Rectal smooth muscle tissue (tissue), 1 donor: ENCODE results near the gene CORO7.
"Not testable (repeated sequence)": the region's sequence is repeated elsewhere in the genome, so short reads cannot be mapped to it uniquely, and the experiment has no call there.

Source experiments
- H3K27ac ChIP-seq: one replicate; pipeline ENCODE4 v1.7.0; 2013; ENCODE audit warnings: low read depth, low read length, inconsistent platforms
- H3K27me3 ChIP-seq: one replicate; pipeline ENCODE4 v1.7.0; 2013; ENCODE audit warnings: low read length; ENCODE audit not compliant: control insufficient read depth, insufficient read depth
- H3K36me3 ChIP-seq: one replicate; pipeline ENCODE4 v1.7.0; 2013; ENCODE audit warnings: low read length; ENCODE audit not compliant: control insufficient read depth, insufficient read depth
- H3K4me1 ChIP-seq: one replicate; pipeline ENCODE4 v1.7.0; 2013; ENCODE audit warnings: low read length; ENCODE audit not compliant: control insufficient read depth, insufficient read depth
- H3K4me3 ChIP-seq: one replicate; pipeline ENCODE4 v1.7.0; 2013; ENCODE audit warnings: low read length
- H3K9ac ChIP-seq: one replicate; pipeline ENCODE4 v1.7.0; 2013; ENCODE audit warnings: low read length

Gene CORO7

DNA sequence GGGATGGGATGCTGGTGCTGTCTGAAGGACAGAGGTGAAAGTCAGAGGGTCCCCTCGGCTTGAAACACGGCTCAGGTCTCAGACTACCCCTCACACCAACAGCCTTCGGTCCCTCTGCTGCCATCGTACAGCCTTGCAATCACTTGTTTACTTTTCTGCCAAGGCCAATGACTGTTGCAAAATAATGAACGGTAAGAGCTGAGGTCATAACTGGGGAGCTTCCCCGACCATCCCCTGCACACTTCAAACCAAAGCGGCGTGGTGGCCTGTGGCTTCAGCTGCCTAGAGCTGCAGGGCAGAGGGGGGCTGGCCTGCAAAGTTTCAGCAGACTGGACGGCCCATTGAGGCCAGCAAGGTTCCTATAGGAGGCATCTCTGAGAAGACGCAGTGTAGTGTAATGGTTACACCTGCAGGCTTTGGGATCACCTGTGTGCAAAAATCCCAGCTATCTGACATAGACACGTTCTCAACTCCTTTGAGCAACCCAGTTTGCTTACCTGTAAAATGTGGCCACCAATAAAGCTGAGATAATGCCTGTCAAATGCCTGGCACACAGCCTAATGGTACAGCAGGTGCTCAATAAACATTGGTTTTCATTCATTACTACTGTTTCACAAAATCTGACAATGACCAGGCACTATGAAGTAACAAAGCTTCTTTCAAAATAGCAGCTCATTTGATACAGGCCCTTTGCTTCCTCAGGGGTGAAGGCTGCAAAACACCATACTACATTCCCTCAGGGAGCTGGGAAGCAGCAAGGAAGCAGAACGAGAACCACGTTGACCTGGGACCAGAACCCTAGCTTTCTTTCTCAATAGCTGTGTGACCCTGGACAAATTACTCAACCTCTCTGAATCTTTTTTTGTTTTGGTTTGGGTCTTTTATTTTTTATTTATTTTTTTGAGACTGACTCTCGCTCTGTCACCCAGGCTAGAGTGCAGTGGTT is 70.3 kb downstream of the CORO7 start:
- Histone ChIP-seq H3K36me3 (no peaks in the 10 kb centered on the region), H3K27me3 (no peaks in the 10 kb centered on the region), H3K27ac (no peak overlapping the region), H3K4me3 (no peak overlapping the region), H3K4me1 (peaks cover 2% of the 10 kb centered on the region), H3K9ac (no peak overlapping the region)

DNA sequence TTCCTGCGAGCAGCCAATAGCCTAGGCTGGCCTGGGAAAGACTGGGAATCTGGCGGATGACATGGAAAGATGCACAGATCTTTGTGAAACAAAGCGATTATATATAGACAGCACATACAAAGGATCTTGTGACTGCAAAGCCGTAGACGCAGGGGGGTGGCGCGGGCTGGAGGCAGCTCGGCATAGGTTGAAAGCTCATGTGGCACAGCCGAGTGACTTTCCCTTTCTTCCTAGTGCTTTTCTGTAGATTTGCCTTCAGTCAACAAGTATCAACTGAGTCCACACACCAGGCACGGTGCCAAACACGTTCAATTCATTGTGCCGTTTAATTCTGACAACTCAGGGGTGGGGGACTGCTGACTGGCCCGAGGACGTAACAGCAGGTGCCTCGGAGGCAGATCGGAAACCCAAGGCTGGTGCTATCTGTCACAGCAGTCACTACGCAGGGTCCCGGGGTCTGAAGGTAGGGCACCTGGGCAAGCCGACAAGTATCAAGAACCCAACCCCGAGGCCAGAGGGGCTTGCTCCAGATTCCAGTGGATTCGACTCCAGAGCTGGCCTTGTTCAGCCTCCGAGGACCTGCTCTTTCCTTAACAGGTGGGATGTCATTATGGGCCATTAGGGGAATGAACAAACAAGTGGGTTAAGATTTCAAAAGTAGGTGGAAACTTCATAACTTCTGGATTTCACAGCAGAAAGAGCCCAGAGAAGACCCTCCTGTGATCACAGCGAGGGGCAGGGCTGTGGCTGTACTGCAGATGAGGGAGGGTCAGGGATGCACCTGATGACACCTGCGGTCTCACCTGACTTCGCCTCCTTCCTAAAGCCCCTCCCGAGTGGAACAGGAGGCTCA is 71.2 kb downstream of the CORO7 start:
- Histone ChIP-seq H3K9ac (no peak overlapping the region), H3K4me1 (no peaks in the 10 kb centered on the region), H3K4me3 (no peak overlapping the region), H3K27ac (no peak overlapping the region), H3K27me3 (no peaks in the 10 kb centered on the region), H3K36me3 (no peaks in the 10 kb centered on the region)

DNA sequence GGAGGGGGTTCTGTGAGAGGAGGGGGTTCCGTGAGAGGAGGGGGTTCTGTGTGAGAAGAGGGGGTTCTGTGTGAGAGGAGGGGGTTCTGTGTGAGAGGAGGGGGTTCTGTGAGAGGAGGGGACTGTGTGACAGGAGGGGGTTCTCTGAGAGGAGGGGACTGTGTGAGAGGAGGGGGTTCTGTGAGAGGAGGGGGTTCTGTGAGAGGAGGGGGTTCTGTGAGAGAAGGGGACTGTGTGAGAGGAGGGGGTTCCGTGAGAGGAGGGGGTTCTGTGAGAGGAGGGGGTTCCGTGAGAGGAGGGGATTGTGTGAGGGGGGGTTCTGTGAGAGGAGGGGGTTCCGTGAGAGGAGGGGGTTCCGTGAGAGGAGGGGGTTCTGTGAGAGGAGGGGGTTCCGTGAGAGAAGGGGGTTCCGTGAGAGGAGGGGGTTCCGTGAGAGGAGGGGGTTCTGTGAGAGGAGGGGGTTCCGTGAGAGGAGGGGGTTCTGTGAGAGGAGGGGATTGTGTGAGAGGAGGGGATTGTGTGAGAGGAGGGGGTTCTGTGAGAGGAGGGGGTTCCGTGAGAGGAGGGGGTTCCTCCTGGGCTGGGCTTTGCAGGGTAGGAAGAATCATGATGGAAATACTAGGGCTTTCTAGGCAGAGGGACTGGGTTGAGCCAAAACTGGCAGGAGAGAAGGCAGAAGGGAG is 72.0 kb downstream of the CORO7 start:
- not testable (repeated sequence) for H3K4me3 ChIP-seq, H3K36me3 ChIP-seq

DNA sequence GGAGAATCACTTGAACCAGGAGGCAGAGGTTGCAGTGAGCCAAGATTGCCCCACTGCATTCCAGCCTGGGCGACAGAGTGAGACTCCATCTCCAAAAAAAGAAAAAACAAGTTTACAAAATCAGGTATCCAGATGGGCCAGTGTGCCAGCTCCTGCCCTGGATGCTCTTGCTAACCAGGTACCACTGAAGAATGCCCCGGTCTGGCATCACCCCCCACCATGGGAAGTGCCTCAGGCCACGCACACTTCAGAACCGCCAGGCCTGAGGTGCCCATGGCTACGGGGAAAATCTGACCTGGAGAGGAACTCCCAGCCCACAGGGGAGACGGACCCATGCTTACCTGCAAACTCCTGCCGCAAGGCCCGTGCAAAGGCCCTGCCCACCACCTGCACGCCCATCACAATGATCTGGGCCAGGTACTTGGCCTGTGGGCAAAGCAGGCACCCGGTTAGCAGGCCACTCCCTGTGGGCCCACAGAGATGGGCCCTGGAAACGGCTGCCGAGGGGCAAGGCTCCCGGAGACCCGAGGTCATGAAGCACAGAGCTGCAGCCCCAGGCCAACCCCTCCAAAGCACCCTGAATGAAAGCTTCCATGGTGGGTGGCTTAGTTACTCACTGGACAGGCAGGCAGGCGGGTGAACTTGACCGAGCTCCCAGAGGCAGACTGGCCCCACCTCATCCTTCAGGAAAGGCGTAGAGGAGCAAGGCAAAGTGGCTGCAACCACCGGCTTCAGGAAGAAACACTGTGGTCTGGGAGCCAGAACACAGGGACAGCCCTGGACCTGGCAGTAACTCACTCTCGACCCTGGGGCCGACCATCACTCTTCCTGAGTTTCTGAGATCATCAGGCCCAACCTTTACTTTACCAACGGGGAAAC is 73.3 kb downstream of the CORO7 start:
- Histone ChIP-seq H3K27me3 (no peaks in the 10 kb centered on the region), H3K9ac (no peak overlapping the region), H3K4me1 (no peaks in the 10 kb centered on the region), H3K27ac (no peak overlapping the region), H3K36me3 (no peaks in the 10 kb centered on the region), H3K4me3 (no peak overlapping the region)

More for the DNA sequence above, 72.0 kb downstream of the CORO7 start:
- not testable (repeated sequence) for H3K27me3 ChIP-seq, H3K27ac ChIP-seq, H3K9ac ChIP-seq, H3K4me1 ChIP-seq

DNA sequence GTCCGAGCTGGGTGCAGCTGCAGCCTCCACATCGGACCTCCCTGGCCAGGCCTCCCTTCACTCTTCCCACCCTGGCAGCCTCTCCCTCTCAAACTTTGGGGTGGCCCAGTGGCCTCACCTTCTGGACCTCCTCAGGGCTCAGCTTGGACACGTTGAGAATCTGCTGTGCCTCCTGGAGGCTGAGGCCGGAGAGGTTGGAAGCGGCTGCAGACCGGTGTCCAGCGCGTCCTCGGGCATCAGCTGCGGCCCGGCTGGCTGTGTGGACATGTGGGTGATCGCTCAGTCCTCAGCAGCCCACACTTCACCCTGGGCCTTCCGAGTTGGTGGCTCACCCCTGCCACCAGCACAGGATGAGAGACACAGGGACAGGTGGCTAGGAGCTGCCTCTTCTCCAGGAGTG is 75.1 kb downstream of the CORO7 start:
- H3K27ac ChIP-seq, result no peak overlapping the region
- no peaks in the 10 kb centered on the region for H3K36me3 ChIP-seq
- no peak overlapping the region for H3K4me3 ChIP-seq
- H3K27me3 ChIP-seq, result no peaks in the 10 kb centered on the region
- no peaks in the 10 kb centered on the region for H3K4me1 ChIP-seq
- H3K9ac ChIP-seq, result no peak overlapping the region

DNA sequence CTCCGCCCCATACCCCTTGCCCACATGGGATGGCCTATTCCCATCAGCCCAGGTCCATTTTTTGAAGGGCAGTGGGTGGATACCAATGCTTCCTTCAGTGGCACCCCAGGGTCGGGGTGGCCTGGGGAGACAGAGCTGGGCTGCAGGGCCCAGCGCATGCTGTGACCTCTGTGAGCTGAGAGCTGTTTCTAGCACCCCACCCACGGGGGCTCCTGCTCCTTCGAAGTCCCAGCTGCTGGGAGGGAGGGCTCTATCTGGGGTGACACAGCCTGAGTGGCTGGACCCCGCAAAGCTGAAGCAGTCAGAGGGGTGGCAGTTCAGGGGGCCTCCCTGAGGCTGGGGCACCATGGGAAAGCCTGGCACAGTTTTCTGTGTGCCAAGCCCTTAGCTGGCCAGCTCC is 76.0 kb downstream of the CORO7 start:
- Histone ChIP-seq H3K4me1 (no peaks in the 10 kb centered on the region), H3K27ac (no peak overlapping the region), H3K9ac (no peak overlapping the region), H3K36me3 (peaks cover 4% of the 10 kb centered on the region), H3K27me3 (no peaks in the 10 kb centered on the region), H3K4me3 (no peak overlapping the region)

DNA sequence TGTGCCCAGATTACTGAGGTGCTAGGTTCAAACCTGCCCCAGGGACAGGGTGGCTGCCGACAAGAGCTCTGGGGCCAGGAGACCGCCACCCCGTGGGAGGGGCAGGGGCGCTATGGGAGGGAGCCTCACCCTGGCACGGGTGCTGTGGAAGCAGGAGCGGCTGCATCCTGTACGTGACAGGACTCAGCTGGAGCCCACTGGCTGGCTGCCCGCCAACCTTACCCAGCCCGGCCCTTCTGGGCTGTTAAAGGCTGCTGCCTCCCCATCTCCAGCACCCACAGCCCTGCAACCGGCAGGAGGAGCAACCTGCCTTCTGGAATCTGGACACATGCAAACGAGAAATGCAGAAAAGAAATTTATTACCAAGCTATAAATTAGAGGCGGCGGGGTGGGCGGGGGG is 76.5 kb downstream of the CORO7 start:
- H3K9ac ChIP-seq, result no peak overlapping the region
- H3K36me3 ChIP-seq, result peaks cover 6% of the 10 kb centered on the region
- no peak overlapping the region for H3K27ac ChIP-seq
- H3K4me1 ChIP-seq, result no peaks in the 10 kb centered on the region
- no peak overlapping the region for H3K4me3 ChIP-seq
- no peaks in the 10 kb centered on the region for H3K27me3 ChIP-seq

DNA sequence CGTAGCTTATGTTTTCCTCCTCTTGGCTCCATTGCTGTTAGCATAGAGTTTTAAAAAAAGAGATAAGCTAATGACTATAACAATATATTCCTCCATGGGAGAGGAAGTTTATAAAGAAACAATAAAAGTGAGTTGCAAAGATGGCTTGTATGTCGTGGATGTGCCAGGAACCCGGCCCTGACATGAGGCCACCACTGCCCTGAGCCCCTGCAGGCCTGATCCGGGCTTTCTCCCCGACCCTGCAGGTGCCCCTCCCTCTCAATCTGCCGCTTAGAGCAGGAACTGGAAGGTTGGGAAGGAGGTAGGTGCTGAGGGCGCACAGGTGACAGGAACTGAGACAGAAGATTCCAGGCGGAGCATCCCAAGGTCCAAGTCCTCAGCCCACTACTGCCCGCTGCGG is 76.9 kb downstream of the CORO7 start:
- H3K27me3 ChIP-seq, result no peaks in the 10 kb centered on the region
- H3K4me1 ChIP-seq, result no peaks in the 10 kb centered on the region
- no peak overlapping the region for H3K27ac ChIP-seq
- no peak overlapping the region for H3K4me3 ChIP-seq
- no peak overlapping the region for H3K9ac ChIP-seq
- H3K36me3 ChIP-seq, result peaks cover 6% of the 10 kb centered on the region

DNA sequence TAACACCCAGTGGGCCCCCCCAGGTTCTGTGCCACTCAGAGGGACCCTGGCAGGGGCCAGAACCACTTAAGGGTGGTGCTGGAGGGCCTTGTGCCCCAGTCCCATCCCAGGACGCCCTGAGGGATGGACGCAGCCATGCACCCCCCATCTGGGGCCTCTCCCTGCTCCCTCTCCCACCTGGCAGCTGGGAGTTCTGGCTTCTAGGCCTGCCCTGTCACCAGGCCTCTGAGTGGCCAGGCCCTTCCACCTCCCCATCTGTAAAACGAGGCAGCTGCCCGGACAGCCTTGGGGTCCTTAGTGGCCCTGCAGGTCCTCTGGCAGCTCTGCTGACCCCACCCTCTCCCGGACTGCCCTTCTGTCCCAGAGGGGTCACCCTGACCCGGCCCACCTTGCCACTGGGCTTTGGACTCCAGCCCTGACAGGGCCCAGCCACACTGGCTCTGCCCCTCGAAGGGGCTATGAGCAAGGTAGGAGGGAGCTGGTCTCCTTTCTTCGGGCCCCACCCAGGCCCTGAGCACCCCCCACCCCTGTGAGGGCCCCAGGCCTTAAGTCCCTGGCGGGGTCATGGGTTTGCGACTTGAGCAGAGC is 77.6 kb downstream of the CORO7 start:
- peaks cover 6% of the 10 kb centered on the region for H3K36me3 ChIP-seq

DNA sequence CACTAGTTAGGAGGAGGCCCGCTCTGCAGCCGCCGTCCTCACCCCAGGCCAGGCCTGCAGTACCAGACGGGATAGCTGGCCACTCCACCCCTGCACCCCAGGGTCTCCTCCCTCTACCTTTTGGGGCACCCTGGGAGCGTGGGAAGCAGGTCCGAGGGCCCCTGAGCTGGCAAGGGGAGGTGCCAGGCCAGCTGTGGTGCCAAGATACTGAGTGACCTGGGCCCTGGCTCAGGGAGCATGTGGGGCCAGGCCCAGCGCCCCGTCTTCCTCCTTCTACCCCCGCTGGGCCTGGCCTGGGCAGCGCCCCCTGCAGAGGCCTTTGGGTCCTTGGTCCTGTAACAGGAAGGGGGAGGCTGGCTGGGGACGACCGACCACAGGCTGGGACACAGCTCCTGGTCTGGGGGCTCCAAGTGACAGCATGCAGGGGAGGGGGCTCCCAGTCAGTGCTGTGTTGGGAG is 78.2 kb downstream of the CORO7 start:
- H3K36me3 ChIP-seq, result peaks cover 8% of the 10 kb centered on the region
- no peak overlapping the region for H3K4me3 ChIP-seq
- no peaks in the 10 kb centered on the region for H3K27me3 ChIP-seq
- no peak overlapping the region for H3K27ac ChIP-seq
- no peaks in the 10 kb centered on the region for H3K4me1 ChIP-seq
- H3K9ac ChIP-seq, result no peak overlapping the region

More for the DNA sequence above, 77.6 kb downstream of the CORO7 start:
- Histone ChIP-seq H3K9ac (no peak overlapping the region), H3K4me3 (no peak overlapping the region), H3K4me1 (no peaks in the 10 kb centered on the region), H3K27ac (no peak overlapping the region), H3K27me3 (no peaks in the 10 kb centered on the region)

DNA sequence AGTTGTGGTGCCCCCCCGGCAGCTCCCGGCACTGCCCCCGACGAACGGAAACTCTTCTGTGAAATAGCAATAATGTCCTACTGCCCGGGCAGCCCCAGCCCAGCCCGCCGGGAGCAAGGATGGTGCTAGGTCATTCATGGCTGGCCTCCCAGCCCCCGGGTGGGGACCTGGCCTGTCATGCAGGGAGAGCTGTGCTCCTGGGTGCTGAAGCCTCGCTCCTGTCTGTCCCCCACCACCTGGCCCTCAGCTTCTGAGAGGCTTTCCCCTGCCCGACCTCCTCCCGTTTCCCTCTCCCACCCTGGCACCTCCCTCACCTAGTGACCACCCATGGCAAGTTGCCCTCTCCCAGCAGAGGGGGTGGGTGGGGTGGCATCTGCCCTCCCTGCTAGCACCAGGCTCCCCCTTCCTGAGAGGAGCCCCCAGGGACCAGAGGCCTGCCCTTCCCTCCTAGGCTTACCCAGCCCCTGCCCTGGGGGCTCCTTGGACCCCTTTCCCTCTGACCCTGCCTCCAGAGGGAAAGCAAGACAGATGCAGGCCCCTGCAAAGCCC is 78.8 kb downstream of the CORO7 start:
- Histone ChIP-seq H3K4me3 (no peak overlapping the region), H3K4me1 (no peaks in the 10 kb centered on the region), H3K27ac (no peak overlapping the region), H3K27me3 (no peaks in the 10 kb centered on the region), H3K9ac (no peak overlapping the region), H3K36me3 (peaks cover 9% of the 10 kb centered on the region)
